Activated CD4-positive, CD25-positive, alpha-beta regulatory T cell treated with anti-CD3 and anti-CD28 coated beads, Interleukin-2, amount 50 U/mL, for 16 hours (primary cell): ENCODE measurements around the gene PAFAH1B1.

Experiments used
- DNase-seq: peaks from one replicate; pipeline ENCODE4 v3.0.0-alpha.2; 2020; ENCODE audit warnings: low read depth, low spot score

The PAFAH1B1 gene

GRCh38 chr17:2719861-2720260, 126.4 kb downstream of the PAFAH1B1 start:
- no peak for DNase-seq

- no peak for DNase-seq
Measured at GRCh38 chr17:2721603-2722002, 128.1 kb downstream of the PAFAH1B1 start.

GRCh38 chr17:2722611-2723010, 129.2 kb downstream of the PAFAH1B1 start:
- no peak for DNase-seq

GRCh38 chr17:2723505-2723996, 130.1 kb downstream of the PAFAH1B1 start:
- DNase-seq, result no peak

- no peak for DNase-seq
Measured at GRCh38 chr17:2723997-2724783, 130.7 kb downstream of the PAFAH1B1 start.

- no peak for DNase-seq
Measured at GRCh38 chr17:2724784-2725164, 131.3 kb downstream of the PAFAH1B1 start.

- DNase-seq, result no peak
Measured at GRCh38 chr17:2730764-2731353, 137.4 kb downstream of the PAFAH1B1 start.

GRCh38 chr17:2731807-2732206, 138.4 kb downstream of the PAFAH1B1 start:
- DNase-seq, result no peak

- no peak for DNase-seq
Measured at GRCh38 chr17:2734939-2735338, 141.5 kb downstream of the PAFAH1B1 start.
